ENCODE results near the gene HFE. TPM values are rescaled to one million over a fixed set of nuclear protein-coding genes. Genes with fewer than 3 reads are reported as not detected.

HFE gene
- total and polyA plus RNA-seq, 2 of the 13 experiments (the other 11 are each of a cell fraction or from before 2014, with no cell fraction given) = 3.7 to 6.3 TPM

DNA sequence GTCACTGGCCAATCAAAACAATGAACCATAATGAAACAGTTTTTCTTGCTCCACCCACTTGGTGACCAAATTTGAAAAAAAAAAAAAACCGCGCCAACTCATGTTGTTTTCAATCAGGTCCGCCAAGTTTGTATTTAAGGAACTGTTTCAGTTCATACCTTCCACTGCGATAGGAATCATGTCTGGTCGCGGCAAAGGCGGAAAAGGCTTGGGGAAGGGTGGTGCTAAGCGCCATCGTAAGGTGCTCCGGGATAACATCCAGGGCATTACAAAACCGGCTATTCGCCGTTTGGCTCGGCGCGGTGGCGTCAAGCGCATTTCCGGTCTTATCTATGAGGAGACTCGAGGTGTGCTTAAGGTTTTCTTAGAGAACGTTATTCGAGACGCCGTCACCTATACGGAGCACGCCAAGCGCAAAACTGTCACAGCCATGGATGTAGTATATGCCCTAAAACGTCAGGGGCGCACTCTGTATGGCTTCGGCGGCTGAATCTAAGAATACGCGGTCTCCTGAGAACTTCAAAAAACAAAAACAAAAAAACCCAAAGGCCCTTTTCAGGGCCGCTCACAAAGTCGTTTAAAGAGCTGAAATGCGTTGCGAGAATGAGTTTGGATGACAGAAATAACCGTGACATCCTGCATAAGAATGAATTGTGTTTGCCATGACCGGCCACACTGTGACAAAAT lies 16.7 kb downstream of the HFE start (continued):
- TF ChIP-seq ZNF609 (CRISPR knock-in tag; IDR thresholded peaks at IDR 0.05; ENCODE audit: borderline replicate concordance) = peak; percentile 83
- TF ChIP-seq ZBTB34 (CRISPR knock-in tag; IDR thresholded peaks at IDR 0.05) = peak; percentile 87
- TF ChIP-seq ZBTB7A (CRISPR knock-in tag; IDR thresholded peaks at IDR 0.05) = peak; percentile 95
- TF ChIP-seq POGZ (CRISPR knock-in tag; IDR thresholded peaks at IDR 0.05) = peak; percentile 87
- peak; percentile 90 for TF ChIP-seq ZNF761 (CRISPR knock-in tag; conservative IDR thresholded peaks at IDR 0.05)
- 0 out of 2 replicates have a peak, but pooled peaks have one; percentile 17 for TF ChIP-seq FUBP1 (CRISPR knock-in tag; IDR thresholded peaks at IDR 0.05; ENCODE audit: borderline replicate concordance)
- TF ChIP-seq POLR2G (IDR thresholded peaks at IDR 0.05; ENCODE audit: low read depth, low read length) = peak; percentile 99
- peak; percentile 65 for TF ChIP-seq ARNTL (CRISPR knock-in tag; IDR thresholded peaks at IDR 0.05)
- TF ChIP-seq EHMT2 (IDR thresholded peaks at IDR 0.05; ENCODE audit: borderline replicate concordance, low read depth, low read length) = no peak
- no peak for TF ChIP-seq ZFAT (CRISPR knock-in tag; conservative IDR thresholded peaks at IDR 0.05)
- peak; percentile 97 for TF ChIP-seq HBP1 (CRISPR knock-in tag; IDR thresholded peaks at IDR 0.05; ENCODE audit: low read depth)
- no peak for TF ChIP-seq RAD51 (IDR thresholded peaks at IDR 0.05; ENCODE audit: borderline replicate concordance)
- TF ChIP-seq FOSL1 (CRISPR knock-in tag; IDR thresholded peaks at IDR 0.05; ENCODE audit: borderline replicate concordance) = peak; percentile 60; the same call in 1 of the 2 replicates
- TF ChIP-seq, protein P1, sequence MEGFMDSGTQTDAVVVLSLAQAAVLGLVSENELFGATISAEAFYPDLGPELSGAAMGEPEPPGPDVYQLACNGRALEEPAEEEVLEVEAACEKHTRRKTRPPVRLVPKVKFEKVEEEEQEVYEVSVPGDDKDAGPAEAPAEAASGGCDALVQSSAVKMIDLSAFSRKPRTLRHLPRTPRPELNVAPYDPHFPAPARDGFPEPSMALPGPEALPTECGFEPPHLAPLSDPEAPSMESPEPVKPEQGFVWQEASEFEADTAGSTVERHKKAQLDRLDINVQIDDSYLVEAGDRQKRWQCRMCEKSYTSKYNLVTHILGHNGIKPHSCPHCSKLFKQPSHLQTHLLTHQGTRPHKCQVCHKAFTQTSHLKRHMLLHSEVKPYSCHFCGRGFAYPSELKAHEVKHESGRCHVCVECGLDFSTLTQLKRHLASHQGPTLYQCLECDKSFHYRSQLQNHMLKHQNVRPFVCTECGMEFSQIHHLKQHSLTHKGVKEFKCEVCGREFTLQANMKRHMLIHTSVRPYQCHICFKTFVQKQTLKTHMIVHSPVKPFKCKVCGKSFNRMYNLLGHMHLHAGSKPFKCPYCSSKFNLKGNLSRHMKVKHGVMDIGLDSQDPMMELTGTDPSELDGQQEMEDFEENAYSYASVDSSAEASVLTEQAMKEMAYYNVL (CRISPR knock-in tag; IDR thresholded peaks at IDR 0.05; ENCODE audit: borderline replicate concordance) = peak; percentile 87; the same call in 1 of the 2 replicates
- no peak for TF ChIP-seq ZSCAN22 (CRISPR knock-in tag; IDR thresholded peaks at IDR 0.05)
- TF ChIP-seq KLF16 (CRISPR knock-in tag; IDR thresholded peaks at IDR 0.05) = peak; percentile 73 to 98; a peak in 3 of 4 replicates
